ENCODE results near the gene FAM180A.

Gene FAM180A

DNA sequence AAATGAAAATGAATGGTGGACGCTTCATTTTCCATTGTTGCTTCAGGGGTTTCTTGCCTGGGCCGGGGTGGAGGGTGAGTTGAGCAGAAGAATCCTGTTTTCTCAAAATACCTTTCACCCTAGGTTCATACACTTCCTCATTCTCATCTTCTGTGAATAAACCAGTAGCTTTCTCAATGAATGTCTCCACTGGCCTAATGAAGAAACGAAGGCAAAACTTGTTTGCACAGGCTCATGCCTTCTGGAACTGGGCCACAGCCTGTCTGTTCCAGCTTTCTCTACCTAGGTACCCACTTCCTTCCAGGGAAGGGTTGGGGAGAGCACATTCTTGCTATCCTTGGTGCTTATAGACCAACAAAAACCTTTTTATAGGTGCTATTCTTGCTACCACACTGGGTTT lies 65.0 kb downstream of the FAM180A start:
- no peak for DNase-seq (ENCODE audit: low spot score)

GRCh38 chr7:135682191-135682590 lies 66.4 kb downstream of the FAM180A start:
- no peak for DNase-seq (ENCODE audit: low spot score)

DNA sequence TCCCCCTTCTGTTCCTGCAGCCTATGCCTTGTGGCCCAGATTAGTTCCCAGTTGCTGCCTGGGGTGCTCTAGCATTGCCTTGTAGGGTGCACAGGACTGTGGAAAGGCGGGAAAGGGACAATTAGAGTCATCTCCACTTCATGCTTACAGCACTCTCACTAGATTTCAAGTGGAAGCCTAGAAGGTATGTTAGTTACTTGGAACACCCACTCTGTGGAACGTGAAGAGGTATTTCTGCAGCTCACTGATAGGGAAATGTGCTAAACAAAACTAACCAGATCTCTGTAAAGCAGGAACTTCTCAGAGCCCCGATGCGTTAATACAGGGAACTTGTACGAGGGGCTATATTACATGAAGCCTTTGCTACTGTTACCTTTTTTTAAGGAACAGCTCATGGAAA lies 66.9 kb downstream of the FAM180A start:
- no peak for DNase-seq (ENCODE audit: low spot score)

All from AG08395 (cell line).